Measurements from ENCODE around the gene NR3C2.

- no peak for TF ChIP-seq POLR2A (IDR thresholded peaks at IDR 0.05)
- no peak for TF ChIP-seq CTCF (IDR thresholded peaks at IDR 0.05)
These were observed 325.9 kb downstream of the NR3C2 start for GRCh38 chr4:148116264-148116663.

All from testis (tissue), 2 donors.